Kidney glomerular epithelial cell (primary cell): Measurements from ENCODE around the gene NOTUM.
"Not testable (repeated sequence)": the region's sequence is repeated elsewhere in the genome, so short reads cannot be mapped to it uniquely, and the experiment has no call there.

Experiments used
- DNase-seq: peaks from one replicate; lab custom pipeline; 2025; lab: John Stamatoyannopoulos, UW

Gene NOTUM

GRCh38 chr17:81996232-81996756, 35.3 kb upstream of the NOTUM start:
- DNase-seq = no peak

- DNase-seq = no peak
Measured at GRCh38 chr17:81995463-81996231, 34.7 kb upstream of the NOTUM start.

- no peak for DNase-seq
Measured at GRCh38 chr17:81994593-81995462, 33.8 kb upstream of the NOTUM start.

GRCh38 chr17:81993729-81994592, 33.0 kb upstream of the NOTUM start:
- no peak for DNase-seq

GRCh38 chr17:81992306-81993102, 31.5 kb upstream of the NOTUM start:
- no peak for DNase-seq

- DNase-seq = no peak
Measured at GRCh38 chr17:81991684-81992305, 30.8 kb upstream of the NOTUM start.

GRCh38 chr17:81990836-81991683, 30.1 kb upstream of the NOTUM start:
- no peak for DNase-seq

- no peak for DNase-seq
Measured at GRCh38 chr17:81987161-81987770, 26.3 kb upstream of the NOTUM start.

GRCh38 chr17:81986606-81987005, 25.6 kb upstream of the NOTUM start:
- DNase-seq = no peak

- no peak for DNase-seq
Measured at GRCh38 chr17:81984773-81985410, 23.9 kb upstream of the NOTUM start.

GRCh38 chr17:81983639-81984373, 22.8 kb upstream of the NOTUM start:
- DNase-seq = no peak

- DNase-seq = no peak
Measured at GRCh38 chr17:81983011-81983638, 22.1 kb upstream of the NOTUM start.

GRCh38 chr17:81981511-81981910, 20.5 kb upstream of the NOTUM start:
- DNase-seq = not testable (repeated sequence)

GRCh38 chr17:81980707-81981343, 19.8 kb upstream of the NOTUM start:
- no peak for DNase-seq

- no peak for DNase-seq
Measured at GRCh38 chr17:81980122-81980521, 19.1 kb upstream of the NOTUM start.

GRCh38 chr17:81978524-81979298, 17.7 kb upstream of the NOTUM start:
- DNase-seq = no peak
